Neutrophil (primary cell): ENCODE results near the gene MAGEB3.

Experiments used
- H3K27ac ChIP-seq: fragments of 200-600 bp; sonication (generic); 2 replicates; pipeline ENCODE4 v1.5.1; 2016; ENCODE audit warnings: mild to moderate bottlenecking, moderate library complexity
- H3K27me3 ChIP-seq: fragments of 200-600 bp; sonication (generic); 2 replicates; pipeline ENCODE4 v1.6.0; 2016; ENCODE audit warnings: mild to moderate bottlenecking
- H3K36me3 ChIP-seq: fragments of 200-600 bp; sonication (generic); 2 replicates; pipeline ENCODE4 v1.5.1; 2017
- H3K4me1 ChIP-seq, 2 experiments: fragments of 200-600 bp in 1 of 2; sonication (generic) in 1 of 2; 1 replicate in 1 of 2; 2 replicates in 1 of 2; pipeline versions ENCODE4 v1.5.1 to v1.6.1; 2013 to 2016; ENCODE audit warnings: low read depth in 1 of 2, low read length in 1 of 2, mild to moderate bottlenecking in 1 of 2, moderate library complexity in 1 of 2; ENCODE audit not compliant: control insufficient read depth in 1 of 2, insufficient read depth in 1 of 2
- H3K4me3 ChIP-seq, 2 experiments: fragments of 200-600 bp in 1 of 2; sonication (generic) in 1 of 2; 1 replicate in 1 of 2; 2 replicates in 1 of 2; pipeline ENCODE4 v1.5.1; 2013 to 2016; ENCODE audit warnings: low read depth in 1 of 2, low read length in 1 of 2, mild to moderate bottlenecking in 1 of 2, moderate library complexity in 1 of 2
- H3K9me3 ChIP-seq: fragments of 200-600 bp; sonication (generic); 2 replicates; pipeline ENCODE4 v1.5.1; 2016
- CTCF ChIP-seq: fragments of 200-600 bp; sonication (generic); IDR thresholded peaks from 2 replicates; pipeline ENCODE4 v1.5.1; 2016; ENCODE audit warnings: antibody characterized with exemption

MAGEB3 gene

GRCh38 chrX:30259927-30260326 lies 29.5 kb downstream of the MAGEB3 start:
- TF ChIP-seq CTCF: no peak
- Histone ChIP-seq H3K27me3 (no peaks in the 10 kb centered on the region), H3K9me3 (no peaks in the 10 kb centered on the region), H3K4me1 (no peaks in the 10 kb centered on the region), H3K4me3 (no peak overlapping the region), H3K36me3 (no peaks in the 10 kb centered on the region), H3K27ac (no peak overlapping the region)

GRCh38 chrX:30261012-30261411 lies 30.6 kb downstream of the MAGEB3 start:
- no peak overlapping the region for H3K4me3 ChIP-seq
- no peak for TF ChIP-seq CTCF
- no peak overlapping the region for H3K27ac ChIP-seq
- no peaks in the 10 kb centered on the region for H3K4me1 ChIP-seq
- no peaks in the 10 kb centered on the region for H3K9me3 ChIP-seq
- H3K27me3 ChIP-seq: no peaks in the 10 kb centered on the region
- no peaks in the 10 kb centered on the region for H3K36me3 ChIP-seq

DNA sequence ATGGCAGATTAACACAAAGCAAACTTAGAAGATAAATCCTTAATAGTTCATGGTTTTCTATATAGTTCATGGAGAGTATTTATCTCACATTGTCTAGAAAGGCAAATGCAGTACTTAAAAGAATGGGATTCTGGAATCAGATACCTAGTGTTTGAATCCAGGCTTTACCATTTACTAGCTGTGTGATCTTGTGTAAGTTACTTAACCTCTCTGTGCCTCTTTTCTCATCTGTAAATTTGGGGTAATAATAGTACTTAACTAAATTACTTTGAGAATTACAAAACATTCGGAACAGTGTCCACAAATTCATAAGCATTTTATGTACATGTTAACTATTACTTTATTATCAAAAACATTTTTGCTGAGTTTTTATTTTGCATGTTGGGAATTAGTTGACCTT lies 32.3 kb downstream of the MAGEB3 start:
- H3K36me3 ChIP-seq: no peaks in the 10 kb centered on the region
- no peak overlapping the region for H3K27ac ChIP-seq
- TF ChIP-seq CTCF: no peak

DNA sequence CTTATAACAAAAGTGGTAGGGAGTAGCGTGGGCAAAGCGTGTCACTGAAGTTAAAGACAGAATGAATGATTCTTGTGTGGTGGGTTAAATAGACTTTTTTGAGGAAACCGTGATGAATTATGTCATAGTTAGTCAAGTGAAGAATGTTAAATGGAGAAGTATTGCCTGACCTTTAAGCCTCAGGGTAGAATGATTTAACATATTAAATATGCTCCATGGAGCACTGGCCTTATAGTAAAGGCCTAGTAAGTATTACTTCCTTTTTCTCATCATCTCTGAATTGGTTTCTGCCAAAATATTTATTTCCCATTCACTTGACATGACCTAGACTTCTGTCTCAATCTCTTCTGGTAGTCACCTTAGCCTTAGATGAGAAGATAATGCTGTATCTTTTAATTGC lies 40.2 kb downstream of the MAGEB3 start:
- Histone ChIP-seq H3K9me3 (no peaks in the 10 kb centered on the region), H3K27ac (no peak overlapping the region), H3K4me3 (no peak overlapping the region), H3K36me3 (no peaks in the 10 kb centered on the region), H3K4me1 (no peaks in the 10 kb centered on the region), H3K27me3 (no peaks in the 10 kb centered on the region)
- no peak for TF ChIP-seq CTCF

More for the DNA sequence above, 32.3 kb downstream of the MAGEB3 start:
- no peaks in the 10 kb centered on the region for H3K9me3 ChIP-seq
- H3K4me3 ChIP-seq: no peak overlapping the region
- H3K27me3 ChIP-seq: no peaks in the 10 kb centered on the region
- no peaks in the 10 kb centered on the region for H3K4me1 ChIP-seq

GRCh38 chrX:30275498-30275897 lies 45.0 kb downstream of the MAGEB3 start:
- no peak for TF ChIP-seq CTCF
- no peaks in the 10 kb centered on the region for H3K4me1 ChIP-seq
- H3K4me3 ChIP-seq: no peak overlapping the region
- no peak overlapping the region for H3K27ac ChIP-seq
- no peaks in the 10 kb centered on the region for H3K9me3 ChIP-seq
- H3K36me3 ChIP-seq: no peaks in the 10 kb centered on the region
- no peaks in the 10 kb centered on the region for H3K27me3 ChIP-seq

DNA sequence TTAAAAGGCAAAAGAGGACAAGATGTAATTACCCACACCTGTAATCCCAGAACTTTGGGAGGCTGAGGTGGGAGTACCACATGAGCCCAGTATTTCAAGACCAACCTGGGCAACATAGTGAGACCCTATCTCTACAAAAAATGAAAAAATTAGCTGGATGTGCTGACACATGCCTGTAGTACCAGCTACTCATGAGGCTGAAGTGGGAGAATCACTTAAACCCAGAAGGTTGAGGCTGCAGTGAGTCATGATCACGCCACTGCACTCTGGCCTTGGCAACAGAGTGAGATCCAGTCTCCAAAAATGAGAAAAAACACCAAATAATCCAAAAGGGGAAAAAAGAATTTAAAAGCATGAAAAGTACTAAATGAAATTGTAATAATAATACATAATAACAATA lies 47.9 kb downstream of the MAGEB3 start:
- Histone ChIP-seq H3K4me1 (no peaks in the 10 kb centered on the region), H3K27me3 (no peaks in the 10 kb centered on the region), H3K27ac (no peak overlapping the region), H3K4me3 (no peak overlapping the region), H3K36me3 (no peaks in the 10 kb centered on the region), H3K9me3 (no peaks in the 10 kb centered on the region)
- no peak for TF ChIP-seq CTCF
